ENCODE results near the gene GABBR2.

GABBR2 gene

GRCh38 chr9:98569491-98569890 lies 139.2 kb downstream of the GABBR2 start:
- no peak for DNase-seq (ENCODE audit: low spot score)

GRCh38 chr9:98568909-98569469 lies 139.7 kb downstream of the GABBR2 start:
- DNase-seq (ENCODE audit: low spot score), result no peak

- no peak for DNase-seq (ENCODE audit: low spot score)
Observed at GRCh38 chr9:98568234-98568908, 140.4 kb downstream of the GABBR2 start.

GRCh38 chr9:98567540-98568233 lies 141.0 kb downstream of the GABBR2 start:
- DNase-seq (ENCODE audit: low spot score), result no peak

- no peak for DNase-seq (ENCODE audit: low spot score)
Observed at GRCh38 chr9:98565152-98566135, 143.3 kb downstream of the GABBR2 start.

GRCh38 chr9:98564714-98565113 lies 144.0 kb downstream of the GABBR2 start:
- no peak for DNase-seq (ENCODE audit: low spot score)

- DNase-seq (ENCODE audit: low spot score), result no peak
Observed at GRCh38 chr9:98563988-98564387, 144.7 kb downstream of the GABBR2 start.

GRCh38 chr9:98563212-98563907 lies 145.4 kb downstream of the GABBR2 start:
- no peak for DNase-seq (ENCODE audit: low spot score)

- DNase-seq (ENCODE audit: low spot score), result no peak
Observed at GRCh38 chr9:98559561-98559960, 149.2 kb downstream of the GABBR2 start.

GRCh38 chr9:98558575-98558974 lies 150.2 kb downstream of the GABBR2 start:
- DNase-seq (ENCODE audit: low spot score), result no peak

GRCh38 chr9:98556511-98556910 lies 152.2 kb downstream of the GABBR2 start:
- DNase-seq (ENCODE audit: low spot score), result no peak

- DNase-seq (ENCODE audit: low spot score), result no peak
Observed at GRCh38 chr9:98555651-98556465, 152.9 kb downstream of the GABBR2 start.

- no peak for DNase-seq (ENCODE audit: low spot score)
Observed at GRCh38 chr9:98554752-98555151, 154.0 kb downstream of the GABBR2 start.

- DNase-seq (ENCODE audit: low spot score), result no peak
Observed at GRCh38 chr9:98552331-98552730, 156.4 kb downstream of the GABBR2 start.

- DNase-seq (ENCODE audit: low spot score), result no peak
Observed at GRCh38 chr9:98551511-98552286, 157.0 kb downstream of the GABBR2 start.

GRCh38 chr9:98550206-98550820 lies 158.4 kb downstream of the GABBR2 start:
- no peak for DNase-seq (ENCODE audit: low spot score)

GRCh38 chr9:98549401-98549800 lies 159.3 kb downstream of the GABBR2 start:
- DNase-seq (ENCODE audit: low spot score), result no peak

GRCh38 chr9:98547606-98548005 lies 161.1 kb downstream of the GABBR2 start:
- DNase-seq (ENCODE audit: low spot score), result no peak

- no peak for DNase-seq (ENCODE audit: low spot score)
Observed at GRCh38 chr9:98545021-98545420, 163.7 kb downstream of the GABBR2 start.

Data from CD4-positive, alpha-beta T cell treated with Interleukin-15 for 4 hours (primary cell).